ENCODE measurements around the gene FOXK1. TPM values are rescaled to one million over a fixed set of nuclear protein-coding genes. Genes with fewer than 3 reads are reported as not detected.
"Not testable (repeated sequence)": the region's sequence is repeated elsewhere in the genome, so short reads cannot be mapped to it uniquely, and the experiment has no call there.

Gene FOXK1
- total RNA-seq, 1 donor from 2014 or later: 30.4 TPM

- no peak for DNase-seq (ENCODE audit: low read depth)
- TF ChIP-seq, protein P1, sequence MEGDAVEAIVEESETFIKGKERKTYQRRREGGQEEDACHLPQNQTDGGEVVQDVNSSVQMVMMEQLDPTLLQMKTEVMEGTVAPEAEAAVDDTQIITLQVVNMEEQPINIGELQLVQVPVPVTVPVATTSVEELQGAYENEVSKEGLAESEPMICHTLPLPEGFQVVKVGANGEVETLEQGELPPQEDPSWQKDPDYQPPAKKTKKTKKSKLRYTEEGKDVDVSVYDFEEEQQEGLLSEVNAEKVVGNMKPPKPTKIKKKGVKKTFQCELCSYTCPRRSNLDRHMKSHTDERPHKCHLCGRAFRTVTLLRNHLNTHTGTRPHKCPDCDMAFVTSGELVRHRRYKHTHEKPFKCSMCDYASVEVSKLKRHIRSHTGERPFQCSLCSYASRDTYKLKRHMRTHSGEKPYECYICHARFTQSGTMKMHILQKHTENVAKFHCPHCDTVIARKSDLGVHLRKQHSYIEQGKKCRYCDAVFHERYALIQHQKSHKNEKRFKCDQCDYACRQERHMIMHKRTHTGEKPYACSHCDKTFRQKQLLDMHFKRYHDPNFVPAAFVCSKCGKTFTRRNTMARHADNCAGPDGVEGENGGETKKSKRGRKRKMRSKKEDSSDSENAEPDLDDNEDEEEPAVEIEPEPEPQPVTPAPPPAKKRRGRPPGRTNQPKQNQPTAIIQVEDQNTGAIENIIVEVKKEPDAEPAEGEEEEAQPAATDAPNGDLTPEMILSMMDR (conservative IDR thresholded peaks at IDR 0.05; ENCODE audit: low read depth, low read length): no peak
- H3K4me3 ChIP-seq (ENCODE audit: low read depth, low read length): peak overlapping the region; percentile 70
Observed at GRCh38 chr7:4642468-4643203, 39.5 kb upstream of the FOXK1 start.

- DNase-seq (ENCODE audit: low read depth); H3K4me3 ChIP-seq (ENCODE audit: low read depth, low read length): not testable (repeated sequence)
Observed at GRCh38 chr7:4643204-4643471, 39.0 kb upstream of the FOXK1 start.

GRCh38 chr7:4645246-4645645 is 36.8 kb upstream of the FOXK1 start:
- no peak overlapping the region for H3K4me3 ChIP-seq (ENCODE audit: low read depth, low read length)
- DNase-seq (ENCODE audit: low read depth): no peak
- TF ChIP-seq, protein P1 (conservative IDR thresholded peaks at IDR 0.05; ENCODE audit: low read depth, low read length): no peak

GRCh38 chr7:4648111-4648510 is 34.0 kb upstream of the FOXK1 start:
- no peak for DNase-seq (ENCODE audit: low read depth)
- TF ChIP-seq, protein P1 (conservative IDR thresholded peaks at IDR 0.05; ENCODE audit: low read depth, low read length): no peak
- H3K4me3 ChIP-seq (ENCODE audit: low read depth, low read length): no peak overlapping the region

DNA sequence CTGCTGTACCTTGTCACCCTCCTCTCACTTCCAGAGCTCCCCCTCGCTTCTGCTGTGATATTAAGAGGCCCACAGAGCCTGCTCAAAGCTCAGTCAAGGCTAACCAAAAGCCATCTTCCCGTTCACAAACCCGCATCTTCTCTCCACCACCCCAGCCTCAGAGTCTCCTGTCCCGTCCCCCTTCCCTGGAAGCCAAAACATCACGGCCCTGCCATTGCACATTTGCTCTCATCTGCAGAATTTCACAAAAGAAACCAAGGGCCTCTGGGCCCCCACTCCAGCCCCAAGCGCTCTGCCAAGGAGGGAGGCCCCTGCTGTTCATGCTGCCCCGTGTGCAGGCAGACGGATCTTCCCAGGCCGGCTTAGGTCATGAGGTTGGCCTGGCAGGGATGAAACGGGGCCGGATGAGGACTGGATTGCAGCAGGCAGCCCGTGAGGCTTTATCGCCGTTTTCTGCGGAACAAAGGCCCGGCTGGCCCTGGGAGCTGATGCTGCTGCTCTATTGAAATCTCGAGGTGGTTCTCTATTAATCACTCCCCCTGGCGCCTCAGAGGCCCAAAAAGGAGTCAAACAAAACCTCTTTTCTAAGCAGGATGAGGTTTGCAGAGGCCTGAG is 31.6 kb upstream of the FOXK1 start:
- no peak overlapping the region for H3K4me3 ChIP-seq (ENCODE audit: low read depth, low read length)
- no peak for DNase-seq (ENCODE audit: low read depth)
- TF ChIP-seq, protein P1 (conservative IDR thresholded peaks at IDR 0.05; ENCODE audit: low read depth, low read length): no peak

DNA sequence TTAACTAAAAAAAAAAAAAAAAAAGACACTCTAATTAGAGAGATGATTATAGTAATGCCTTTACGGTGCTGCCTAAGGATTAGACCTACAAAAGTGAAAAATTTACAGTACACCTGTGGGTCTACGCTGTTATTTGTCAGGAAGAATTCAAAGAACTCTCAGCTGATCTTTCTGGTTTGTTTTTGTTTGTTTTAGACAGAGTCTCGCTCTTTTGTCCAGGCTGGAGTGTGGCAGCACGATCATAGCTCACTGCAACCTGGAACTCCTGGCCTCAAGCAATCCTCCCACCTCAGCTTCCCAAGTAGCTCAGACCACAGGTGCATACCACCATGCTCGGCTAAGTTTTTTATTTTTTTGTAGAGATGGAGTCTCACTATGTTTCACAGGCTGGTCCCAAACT is 28.3 kb upstream of the FOXK1 start:
- TF ChIP-seq, protein P1 (conservative IDR thresholded peaks at IDR 0.05; ENCODE audit: low read depth, low read length): no peak
- no peak overlapping the region for H3K4me3 ChIP-seq (ENCODE audit: low read depth, low read length)
- no peak for DNase-seq (ENCODE audit: low read depth)

GRCh38 chr7:4655311-4655710 is 26.8 kb upstream of the FOXK1 start:
- no peak for DNase-seq (ENCODE audit: low read depth)
- H3K4me3 ChIP-seq (ENCODE audit: low read depth, low read length): no peak overlapping the region
- TF ChIP-seq, protein P1 (conservative IDR thresholded peaks at IDR 0.05; ENCODE audit: low read depth, low read length): no peak

Data from epithelial cell of proximal tubule (primary cell).